Aorta (tissue), 5 donors: Measurements from ENCODE around the gene VAMP1. TPM values are rescaled to one million over a fixed set of nuclear protein-coding genes. Genes with fewer than 3 reads are reported as not detected.

Experiments
- ATAC-seq: fragments of 200-7000 bp; cut with Tn5 transposase; one replicate; pipeline ENCODE4 v1.9.1; 2022; ENCODE audit warnings: moderate library complexity; ENCODE audit not compliant: low FRiP score
- DNase-seq, 2 donors: peaks; one replicate each; pipeline ENCODE4 v3.0.0-alpha.2; 2020
- H3K27ac ChIP-seq, 2 donors: one replicate each; pipeline ENCODE4 v1.5.1; 2013; ENCODE audit warnings: low read length in 2 of 2, mild to moderate bottlenecking in 2 of 2, moderate library complexity in 2 of 2, control low read depth in 1 of 2, inconsistent platforms in 1 of 2, low read depth in 1 of 2
- H3K27me3 ChIP-seq, 2 donors: one replicate each; pipeline ENCODE4 v1.6.1; 2013; ENCODE audit warnings: control low read depth in 1 of 2, low read length in 1 of 2, mild to moderate bottlenecking in 1 of 2, moderate library complexity in 1 of 2; ENCODE audit not compliant: insufficient read depth in 2 of 2, control insufficient read depth in 1 of 2
- H3K36me3 ChIP-seq, 2 donors: one replicate each; pipeline ENCODE4 v1.6.1; 2013; ENCODE audit warnings: control low read depth in 1 of 2, low read length in 1 of 2, mild to moderate bottlenecking in 1 of 2; ENCODE audit not compliant: insufficient read depth in 2 of 2, control insufficient read depth in 1 of 2
- H3K4me1 ChIP-seq, 2 donors: one replicate each; pipeline ENCODE4 v1.6.1; 2013; ENCODE audit warnings: low read length in 2 of 2, control low read depth in 1 of 2, mild to moderate bottlenecking in 1 of 2, moderate library complexity in 1 of 2; ENCODE audit not compliant: insufficient read depth in 2 of 2, control insufficient read depth in 1 of 2
- H3K4me3 ChIP-seq, 2 donors: one replicate each; pipeline ENCODE4 v1.5.1; 2013; ENCODE audit warnings: low read length in 2 of 2, control low read depth in 1 of 2, mild to moderate bottlenecking in 1 of 2
- H3K9me3 ChIP-seq: one replicate; pipeline ENCODE4 v1.6.1; 2013; ENCODE audit warnings: mild to moderate bottlenecking, low read length; ENCODE audit not compliant: control insufficient read depth
- WGBS, 2 donors: extraction: QIAGEN DNeasy Blood & Tissue Kit; methylation state at CpG; one replicate each; pipeline ENCODE4 v1.1.7; 2013; 5-methylcytosine and 5-hydroxymethylcytosine counted together
- intact Hi-C, 2 donors: fragments of 100-400 bp; cut with DNase I; formaldehyde crosslinking; loops; one replicate each; pipeline versions ENCODE4 v1.14.2 to v1.15.0; 2022
- polyA plus RNA-seq, 2 donors: library from polyadenylated mRNA; stranded (reverse); fragments of 200-250 nt; gene quantifications; one replicate each; pipeline ENCODE4 v1.2.3, GENCODE V29; 2013
- total RNA-seq, 2 donors: library from RNA; stranded (reverse); fragmentation: NEBNext Ultra II Directional; extraction: Animal tissue kit (Norgen Biotek cat#: 25700); gene quantifications; one replicate each; pipeline ENCODE4 v1.2.1, GENCODE V29; 2021
- donor health status: healthy with polysubstance abuse.
- donor health status: Bipolar disorder and iron deficiency.
- donor health status: DM: no; HTN: no; CAD: no.
- donor health status: DM: no; HTN: no; CAD: no.
- donor health status: DM: yes; HTN: yes; CAD: no.

The VAMP1 gene
- total and polyA plus RNA-seq, 4 donors = 9.7 to 44.0 (median 19.3) TPM

GRCh38 chr12:6425590-6426531 is 44.6 kb downstream of the VAMP1 start:
- Histone ChIP-seq H3K36me3 (no peaks in the 10 kb centered on the region), H3K27ac (no peak overlapping the region), H3K4me3 (no peak overlapping the region), H3K4me1 (peaks cover 0 to 4% of the 10 kb centered on the region in 2 donors), H3K27me3 (no peaks in the 10 kb centered on the region), H3K9me3 (no peaks in the 10 kb centered on the region)
- intact Hi-C loops = loop anchor here in 1 of 2 donors (5.0 kb wide), 1 partner anchor 111 kb away; no protein-coding TSS in a partner anchor
- DNase-seq = peak in 1 of 2 donors; percentile 76
- WGBS, 2 donors = 83 to 86% methylated on average over 23 of the region's 23 CpGs
- no peak for ATAC-seq

- ATAC-seq (no peak), DNase-seq (peak in 1 of 2 donors; percentile 51)
- Histone ChIP-seq H3K36me3 (no peaks in the 10 kb centered on the region), H3K27ac (no peak overlapping the region), H3K4me1 (no peaks in the 10 kb centered on the region), H3K9me3 (no peaks in the 10 kb centered on the region), H3K4me3 (no peak overlapping the region), H3K27me3 (no peaks in the 10 kb centered on the region)
- whole genome bisulfite sequencing, 2 donors = 77 to 84% methylated on average over 8 of the region's 8 CpGs
- intact Hi-C loops = loop anchor here (5.0 kb wide), 3 partner anchors 83 to 127 kb away; partner anchors contain the start of gene TNFRSF1A (in 1 of the 2)
Observed at GRCh38 chr12:6424866-6425265, 45.6 kb downstream of the VAMP1 start.

- ATAC-seq (peak; percentile 24), DNase-seq (no peak)
- Histone ChIP-seq H3K36me3 (no peaks in the 10 kb centered on the region), H3K4me1 (no peaks in the 10 kb centered on the region), H3K4me3 (no peak overlapping the region), H3K9me3 (no peaks in the 10 kb centered on the region), H3K27ac (no peak overlapping the region), H3K27me3 (no peaks in the 10 kb centered on the region)
- 45% methylated on average over 6 of the region's 6 CpGs for WGBS, 2 donors
- intact Hi-C loops = loop anchor here (5.0 kb wide), 3 partner anchors 82 to 128 kb away; partner anchors contain the start of gene TNFRSF1A (in 1 of the 2)
Observed at GRCh38 chr12:6424008-6424347, 46.5 kb downstream of the VAMP1 start.

- Histone ChIP-seq H3K4me1 (no peaks in the 10 kb centered on the region), H3K27me3 (no peaks in the 10 kb centered on the region), H3K36me3 (no peaks in the 10 kb centered on the region), H3K27ac (no peak overlapping the region), H3K9me3 (no peaks in the 10 kb centered on the region), H3K4me3 (no peak overlapping the region)
- intact Hi-C loops = loop anchor here (1.0 to 5.0 kb wide), 5 partner anchors 41 to 129 kb away; partner anchors contain the start of gene TNFRSF1A (in 1 of the 2)
- ATAC-seq (peak; percentile 96), DNase-seq (peak; percentile 90 to 92)
- 3 to 5% methylated on average over 9 of the region's 9 CpGs for WGBS, 2 donors
Observed at GRCh38 chr12:6423267-6424007, 47.0 kb downstream of the VAMP1 start.

GRCh38 chr12:6420364-6420763 is 50.1 kb downstream of the VAMP1 start:
- Histone ChIP-seq H3K27me3 (no peaks in the 10 kb centered on the region), H3K27ac (no peak overlapping the region), H3K4me1 (no peaks in the 10 kb centered on the region), H3K4me3 (no peak overlapping the region), H3K36me3 (no peaks in the 10 kb centered on the region), H3K9me3 (no peaks in the 10 kb centered on the region)
- 25 to 46% methylated on average over 4 of the region's 4 CpGs for WGBS, 2 donors
- no peak for DNase-seq
- no peak for ATAC-seq
- intact Hi-C loops = loop anchor here (5.0 kb wide), 3 partner anchors 78 to 132 kb away; partner anchors contain the start of gene TNFRSF1A (in 1 of the 2)

- ATAC-seq = no peak
- Histone ChIP-seq H3K36me3 (no peaks in the 10 kb centered on the region), H3K27ac (no peak overlapping the region), H3K27me3 (no peaks in the 10 kb centered on the region), H3K9me3 (no peaks in the 10 kb centered on the region), H3K4me1 (no peaks in the 10 kb centered on the region), H3K4me3 (no peak overlapping the region)
- intact Hi-C loops = no loop called here
- DNase-seq = no peak
- 79 to 82% methylated on average over 6 of the region's 6 CpGs for WGBS, 2 donors
Observed at GRCh38 chr12:6418796-6419195, 51.7 kb downstream of the VAMP1 start.

- Histone ChIP-seq H3K36me3 (no peaks in the 10 kb centered on the region), H3K27me3 (no peaks in the 10 kb centered on the region), H3K4me1 (no peaks in the 10 kb centered on the region), H3K27ac (no peak overlapping the region), H3K4me3 (no peak overlapping the region), H3K9me3 (no peaks in the 10 kb centered on the region)
- no peak for ATAC-seq
- WGBS, 2 donors = 91 to 96% methylated on average over 3 of the region's 3 CpGs
- intact Hi-C loops = no loop called here
- DNase-seq = no peak
Observed at GRCh38 chr12:6416596-6416995, 53.9 kb downstream of the VAMP1 start.
